A549 (cell line): ENCODE results near the gene IRF1. TPM values are rescaled to one million over a fixed set of nuclear protein-coding genes. Genes with fewer than 3 reads are reported as not detected.

ENCODE experiments used
- ATAC-seq, 2 experiments: fragments of 200-7000 bp in 1 of 2; fragments of >200 bp in 1 of 2; cut with Nextera tagmentation in 1 of 2; cut with Tn5 transposase in 1 of 2; 3 replicates each; pipeline versions ENCODE4 v1.8.0 to v1.9.1; 2018 to 2020; ENCODE audit warnings: mild to moderate bottlenecking in 1 of 2, moderate library complexity in 1 of 2
- CTCF ChIA-PET: fragments of 300-600 bp; sonication (Branson Sonifier 250); formaldehyde crosslinking; extraction: SDS; loops from one replicate; lab custom pipeline; 2021; ENCODE audit warnings: antibody characterized with exemption, inconsistent platforms; lab: Yijun Ruan, JAX
- POLR2A ChIA-PET: fragments of 350-600 bp; formaldehyde crosslinking; extraction: SDS; loops from one replicate; lab custom pipeline; 2021; ENCODE audit warnings: antibody characterized with exemption, inconsistent platforms; lab: Yijun Ruan, JAX
- DNase-seq, 2 experiments: peaks; one replicate each; pipeline versions ENCODE4 v3.0.0 to v3.0.0-alpha.2; 2011 to 2016; ENCODE audit warnings: low read depth in 1 of 2, low spot score in 1 of 2
- FAIRE-seq: peaks from 2 replicates; lab custom pipeline; 2011; peaks lifted over from hg19 to GRCh38; lab: Jason Lieb, UNC
- H3K27ac ChIP-seq, 2 experiments: fragments of >200 bp; sonication (Bioruptor Twin); formaldehyde crosslinking; 3 replicates each; pipeline ENCODE4 v1.5.1; 2016 to 2017
- H3K4me1 ChIP-seq: fragments of >200 bp; sonication (Bioruptor Twin); formaldehyde crosslinking; 3 replicates; pipeline ENCODE4 v1.6.1; 2016
- H3K4me2 ChIP-seq: fragments of >200 bp; sonication (Bioruptor Twin); formaldehyde crosslinking; 3 replicates; pipeline ENCODE4 v1.6.1; 2016
- H3K4me3 ChIP-seq: fragments of >200 bp; sonication (Bioruptor Twin); formaldehyde crosslinking; 3 replicates; pipeline ENCODE4 v1.5.1; 2016
- H3K9me3 ChIP-seq: fragments of >200 bp; sonication (Bioruptor Twin); formaldehyde crosslinking; 3 replicates; pipeline ENCODE4 v1.6.1; 2016
- CEBPB ChIP-seq, 2 experiments: fragments of >200 bp in 1 of 2; sonication (Bioruptor Twin) in 1 of 2; formaldehyde crosslinking in 1 of 2; IDR thresholded peaks; 2 replicates each; pipeline ENCODE4 v1.6.1; 2012 to 2016
- CHD2 ChIP-seq: fragments of 150-350 bp; IDR thresholded peaks from 2 replicates; pipeline ENCODE4 v1.6.1; 2014; ENCODE audit warnings: low read length; ENCODE audit not compliant: partially characterized antibody
- CHD4 ChIP-seq: fragments of 200-600 bp; sonication (generic); IDR thresholded peaks from 2 replicates; pipeline ENCODE4 v1.6.1; 2016; ENCODE audit warnings: antibody characterized with exemption, mild to moderate bottlenecking, borderline replicate concordance
- EHMT2 ChIP-seq: fragments of 200-600 bp; sonication (generic); IDR thresholded peaks from 2 replicates; pipeline ENCODE4 v1.6.1; 2016; ENCODE audit warnings: antibody characterized with exemption, low read depth, mild to moderate bottlenecking, moderate library complexity
- ELK1 ChIP-seq: fragments of 150-350 bp; IDR thresholded peaks from 2 replicates; pipeline ENCODE4 v1.6.1; 2014; ENCODE audit warnings: low read depth, mild to moderate bottlenecking, low read length
- FOXS1 ChIP-seq: fragments of 250-450 bp; sonication (Bioruptor Pico); IDR thresholded peaks from 2 replicates; pipeline ENCODE4 v1.5.0; 2020; ENCODE audit warnings: mild to moderate bottlenecking, moderate library complexity
- GATA3 ChIP-seq: IDR thresholded peaks from 2 replicates; pipeline ENCODE4 v1.6.1; 2012; ENCODE audit warnings: borderline replicate concordance
- HDAC2 ChIP-seq: fragments of 200-600 bp; sonication (generic); IDR thresholded peaks from 2 replicates; pipeline ENCODE4 v1.6.1; 2016
- HOXB5 ChIP-seq: fragments of 250-450 bp; sonication (Bioruptor Pico); IDR thresholded peaks from 2 replicates; pipeline ENCODE4 v1.5.0; 2020; ENCODE audit warnings: mild to moderate bottlenecking, moderate library complexity
- JUN ChIP-seq, 2 experiments: fragments of >200 bp; sonication (Bioruptor Twin); formaldehyde crosslinking; IDR thresholded peaks; 2 replicates in 1 of 2; 3 replicates in 1 of 2; pipeline ENCODE4 v1.6.1; 2016 to 2017
- KDM5A ChIP-seq: fragments of 200-600 bp; sonication (generic); IDR thresholded peaks from 2 replicates; pipeline ENCODE4 v1.6.1; 2016; ENCODE audit warnings: antibody characterized with exemption, mild to moderate bottlenecking
- NFE2L2 ChIP-seq: fragments of 150-350 bp; conservative IDR thresholded peaks from 2 replicates; pipeline ENCODE4 v1.6.1; 2014; ENCODE audit warnings: low read length
- POLR2A ChIP-seq: IDR thresholded peaks from 2 replicates; pipeline ENCODE4 v1.6.1; 2012; ENCODE audit warnings: mild to moderate bottlenecking, low read length
- RFX5 ChIP-seq: fragments of 450-650 bp; IDR thresholded peaks from 2 replicates; pipeline ENCODE4 v1.7.1; 2014; ENCODE audit warnings: antibody characterized with exemption, mild to moderate bottlenecking, moderate library complexity
- SMC3 ChIP-seq: fragments of >200 bp; sonication (Bioruptor Twin); formaldehyde crosslinking; IDR thresholded peaks from 3 replicates; pipeline ENCODE4 v1.6.1; 2018; ENCODE audit warnings: inconsistent platforms
- TFCP2L1 ChIP-seq: fragments of 250-450 bp; sonication (Bioruptor Pico); IDR thresholded peaks from 2 replicates; pipeline ENCODE4 v1.5.0; 2021; ENCODE audit warnings: mild to moderate bottlenecking
- USF2 ChIP-seq: fragments of 450-650 bp; IDR thresholded peaks from 2 replicates; pipeline ENCODE4 v1.6.1; 2014; ENCODE audit warnings: antibody characterized with exemption
- ZNF302 ChIP-seq: fragments of 250-450 bp; sonication (Bioruptor Pico); IDR thresholded peaks from 2 replicates; pipeline ENCODE4 v1.9.0; 2021; ENCODE audit warnings: inconsistent platforms, mild to moderate bottlenecking, moderate library complexity
- WGBS: methylation state at CpG from one replicate; pipeline ENCODE4 v1.1.6; 2017; ENCODE audit errors: missing lambda C conversion rate; 5-methylcytosine and 5-hydroxymethylcytosine counted together
- polyA plus RNA-seq, 4 experiments: library from polyadenylated mRNA; depleted of rRNA in 3 of 4; stranded (reverse); fragments of >200 nt; fragmentation: RNase III in 1 of 4; extraction: RNeasy Plus Mini Kit Qiagen cat#74134 plus additional on column Dnase treatment in 1 of 4; gene quantifications; 2 replicates in 3 of 4; 3 replicates in 1 of 4; pipeline ENCODE4 v1.2.3, GENCODE V29; 2011 to 2017
- TF ChIP-seq, protein P1 (sequence below): IDR thresholded peaks from 2 replicates; pipeline ENCODE4 v1.6.1; 2012; ENCODE audit warnings: low read depth, borderline replicate concordance

Gene IRF1
- polyA plus RNA-seq, 2 of the 4 experiments (the other 2 are of a cell fraction) = 10.9 to 13.3 TPM

DNA sequence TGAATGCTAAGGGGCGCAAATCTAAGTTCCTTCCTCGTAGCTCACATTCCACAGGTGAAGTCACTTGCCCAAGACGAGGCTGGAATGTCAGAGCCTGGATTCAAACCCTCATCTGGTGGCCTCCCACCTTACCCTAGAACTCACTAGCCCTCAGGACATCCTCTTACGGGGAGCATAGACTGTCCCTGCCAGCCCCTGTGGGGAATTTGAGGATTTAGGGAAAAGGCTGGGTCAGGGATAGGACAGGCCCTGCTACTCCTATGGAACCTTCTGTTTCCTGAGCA is 45.0 kb downstream of the IRF1 start:
- DNase-seq (no peak), ATAC-seq (peak in 1 of 2 experiments; percentile 24; a peak in 1 of 6 replicates)
- POLR2A ChIA-PET = no interaction called here
- 63% methylated on average over 4 of the region's 4 CpGs for WGBS
- no peaks in the 10 kb centered on the region for H3K9me3 ChIP-seq
- TF ChIP-seq, protein P1, sequence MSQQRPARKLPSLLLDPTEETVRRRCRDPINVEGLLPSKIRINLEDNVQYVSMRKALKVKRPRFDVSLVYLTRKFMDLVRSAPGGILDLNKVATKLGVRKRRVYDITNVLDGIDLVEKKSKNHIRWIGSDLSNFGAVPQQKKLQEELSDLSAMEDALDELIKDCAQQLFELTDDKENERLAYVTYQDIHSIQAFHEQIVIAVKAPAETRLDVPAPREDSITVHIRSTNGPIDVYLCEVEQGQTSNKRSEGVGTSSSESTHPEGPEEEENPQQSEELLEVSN = no peak
- TF ChIP-seq ZNF302 (no peak), SMC3 (no peak), EHMT2 (no peak), TFCP2L1 (CRISPR knock-in tag) (no peak), KDM5A (no peak), HDAC2 (no peak), POLR2A (no peak), CHD4 (no peak), GATA3 (no peak), ELK1 (no peak), JUN (IDR thresholded peaks at IDR 0.05) (no peak), CHD2 (no peak), CEBPB (IDR thresholded peaks at IDR 0.05) (no peak), HOXB5 (CRISPR knock-in tag) (no peak), USF2 (no peak)
- TF ChIP-seq, all 56 proteins: peak for 0
- H3K4me2 ChIP-seq = no peak overlapping the region
- H3K27ac ChIP-seq = no peak overlapping the region
- FAIRE-seq = no peak
- no peaks in the 10 kb centered on the region for H3K4me1 ChIP-seq
- no peak overlapping the region for H3K4me3 ChIP-seq
- CTCF ChIA-PET = interaction anchor here (1.1 to 1.2 kb wide), 2 partner anchors 35 to 44 kb away, joined by 3 to 4 read pairs; no protein-coding TSS in a partner anchor

DNA sequence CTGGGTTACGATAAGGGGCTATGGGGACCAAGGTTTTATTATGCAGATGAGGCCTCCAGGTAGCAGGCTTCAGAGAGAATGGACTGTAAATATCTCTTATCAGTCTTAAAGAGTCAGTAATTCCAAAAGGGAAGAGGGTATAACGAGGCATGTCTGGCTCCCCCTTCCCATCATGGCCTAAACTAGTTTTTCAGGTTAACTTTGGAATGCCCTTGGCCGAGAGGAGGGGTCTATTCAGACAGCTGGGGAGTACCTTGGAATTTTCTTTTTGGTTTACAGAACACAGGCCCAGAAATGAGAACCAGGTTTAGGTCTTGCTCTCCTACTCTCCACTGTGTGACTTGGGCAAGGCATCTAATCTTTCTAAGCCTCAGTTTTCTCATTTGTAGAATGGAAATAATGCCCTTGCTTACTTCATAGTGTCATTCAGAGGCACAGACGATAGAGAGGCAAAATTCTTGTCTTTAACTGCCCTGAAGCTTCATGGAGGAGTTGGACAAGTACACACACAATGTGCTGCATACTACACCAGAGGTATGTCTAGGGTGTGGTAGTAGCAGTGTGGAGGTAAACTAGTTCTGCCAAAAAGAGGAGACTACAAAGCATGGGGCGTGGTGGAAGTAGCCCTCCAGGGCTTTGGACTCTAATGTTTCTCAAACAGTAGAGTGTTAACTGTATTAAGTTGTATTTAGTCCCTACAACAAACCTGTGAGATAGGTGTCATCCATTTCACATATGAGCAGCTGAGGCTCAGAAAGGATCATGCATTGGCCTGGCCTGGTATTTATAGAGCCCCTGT is 45.5 kb downstream of the IRF1 start:
- TF ChIP-seq SMC3 (no peak), RFX5 (no peak), FOXS1 (CRISPR knock-in tag) (no peak), HOXB5 (CRISPR knock-in tag) (no peak), USF2 (no peak), NFE2L2 (no peak)
- TF ChIP-seq, protein P1 = no peak
- DNase-seq (no peak), ATAC-seq (peak in 1 of 2 experiments; percentile 24; a peak in 1 of 6 replicates), FAIRE-seq (no peak)
- ChIA-PET POLR2A (no interaction called here), CTCF (interaction anchor here (1.1 to 1.4 kb wide), 3 partner anchors 9 to 44 kb away, joined by 3 to 5 read pairs (median 4); no protein-coding TSS in a partner anchor)
- Histone ChIP-seq H3K4me2 (no peak overlapping the region), H3K27ac (no peak overlapping the region), H3K9me3 (no peaks in the 10 kb centered on the region), H3K4me1 (no peaks in the 10 kb centered on the region), H3K4me3 (no peak overlapping the region)
- WGBS = 65% methylated on average over 5 of the region's 5 CpGs
